Cerebellar cortex (tissue), 1 donor: Measurements from ENCODE around the gene GCN1.
A peak's percentile ranks its signal among the peaks of the same experiment; 100 is the strongest.
"Not testable (repeated sequence)": the region's sequence is repeated elsewhere in the genome, so short reads cannot be mapped to it uniquely, and the experiment has no call there.

ENCODE experiments used
- DNase-seq: peaks from one replicate; pipeline ENCODE4 v3.0.0-alpha.2; 2015; ENCODE audit warnings: low spot score

Gene GCN1

GRCh38 chr12:120194534-120195395 is at the start of gene GCN1:
GCN1 (minus strand) TSS chr12:120194715; CDS start chr12:120194697, 18 bp downstream.
- peak; percentile 81 for DNase-seq

- DNase-seq, result no peak
Measured at GRCh38 chr12:120242971-120243699, 48.6 kb upstream of the GCN1 start.

GRCh38 chr12:120242275-120242799 is 47.8 kb upstream of the GCN1 start:
- DNase-seq, result no peak

- DNase-seq, result no peak
Measured at GRCh38 chr12:120241561-120242274, 47.2 kb upstream of the GCN1 start.

- DNase-seq, result no peak
Measured at GRCh38 chr12:120240495-120240833, 45.9 kb upstream of the GCN1 start.

GRCh38 chr12:120239776-120240494 is 45.4 kb upstream of the GCN1 start:
- no peak for DNase-seq

- DNase-seq, result no peak
Measured at GRCh38 chr12:120238839-120239445, 44.4 kb upstream of the GCN1 start.

- no peak for DNase-seq
Measured at GRCh38 chr12:120238217-120238616, 43.7 kb upstream of the GCN1 start.

- peak; percentile 91 for DNase-seq
Measured at GRCh38 chr12:120237360-120238171, 43.1 kb upstream of the GCN1 start.

GRCh38 chr12:120236809-120237208 is 42.3 kb upstream of the GCN1 start:
- DNase-seq, result not testable (repeated sequence)

- no peak for DNase-seq
Measured at GRCh38 chr12:120235369-120236323, 41.1 kb upstream of the GCN1 start.

GRCh38 chr12:120234643-120235368 is 40.3 kb upstream of the GCN1 start:
- peak; percentile 81 for DNase-seq

- peak; percentile 80 for DNase-seq
Measured at GRCh38 chr12:120231316-120232011, 36.9 kb upstream of the GCN1 start.

- no peak for DNase-seq
Measured at GRCh38 chr12:120230974-120231315, 36.4 kb upstream of the GCN1 start.

- peak; percentile 83 for DNase-seq
Measured at GRCh38 chr12:120230326-120230973, 35.9 kb upstream of the GCN1 start.

GRCh38 chr12:120229487-120230325 is 35.2 kb upstream of the GCN1 start:
- DNase-seq, result peak; percentile 63
